ENCODE measurements around the gene VASN.

DNA sequence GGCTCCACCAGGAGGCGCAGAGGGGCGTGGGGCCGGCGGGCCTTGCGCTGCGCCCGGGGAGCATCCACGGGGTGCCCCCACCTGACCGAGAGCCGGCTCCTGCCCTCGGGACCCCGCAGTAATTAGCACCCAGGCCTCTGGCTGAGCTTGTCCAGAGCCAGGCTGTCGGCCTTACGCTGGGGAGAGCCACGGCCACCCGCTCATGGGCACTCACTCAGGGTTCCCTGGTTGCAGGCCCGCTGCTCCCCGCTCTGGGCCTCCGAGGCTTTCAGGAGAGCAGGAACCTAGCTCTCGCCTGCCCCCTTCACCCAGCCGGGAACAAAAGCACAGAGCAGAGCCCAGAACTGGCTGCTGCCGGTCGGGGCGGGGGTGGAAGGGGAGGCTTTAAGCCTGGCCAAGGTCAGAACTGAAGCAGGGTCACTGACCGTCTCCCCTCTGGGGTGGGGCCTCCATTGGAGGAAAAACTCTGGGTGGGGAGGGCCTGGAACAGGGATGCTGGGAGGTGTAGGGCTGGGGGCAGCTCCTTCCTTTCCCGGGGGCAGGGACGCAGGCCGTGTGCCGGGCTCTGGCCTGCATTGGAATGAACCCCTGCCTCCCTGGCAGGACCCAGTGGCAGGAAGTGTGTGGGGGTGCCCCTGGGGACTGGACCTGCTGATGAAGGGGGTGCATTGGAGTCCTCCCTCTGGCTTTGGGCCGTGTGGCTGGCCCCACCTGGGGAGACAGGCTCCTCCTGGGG is 43.4 kb upstream of the VASN start:
- TF ChIP-seq POLR2A (IDR thresholded peaks at IDR 0.05; ENCODE audit: low read depth, low read length) (no peak), POLR2AphosphoS5 (IDR thresholded peaks at IDR 0.05; ENCODE audit: low read depth, low read length) (no peak), PAX5 (IDR thresholded peaks at IDR 0.05; ENCODE audit: insufficient read depth, low read length, severe bottlenecking) (no peak), SPI1 (IDR thresholded peaks at IDR 0.05; ENCODE audit: low read depth, low read length) (no peak), TAF1 (IDR thresholded peaks at IDR 0.05; ENCODE audit: low read depth, low read length) (no peak)

Measured in GM12891 (cell line).